ENCODE data around the gene MTX2.
"Not testable (repeated sequence)": the region's sequence is repeated elsewhere in the genome, so short reads cannot be mapped to it uniquely, and the experiment has no call there.

The MTX2 gene

DNA sequence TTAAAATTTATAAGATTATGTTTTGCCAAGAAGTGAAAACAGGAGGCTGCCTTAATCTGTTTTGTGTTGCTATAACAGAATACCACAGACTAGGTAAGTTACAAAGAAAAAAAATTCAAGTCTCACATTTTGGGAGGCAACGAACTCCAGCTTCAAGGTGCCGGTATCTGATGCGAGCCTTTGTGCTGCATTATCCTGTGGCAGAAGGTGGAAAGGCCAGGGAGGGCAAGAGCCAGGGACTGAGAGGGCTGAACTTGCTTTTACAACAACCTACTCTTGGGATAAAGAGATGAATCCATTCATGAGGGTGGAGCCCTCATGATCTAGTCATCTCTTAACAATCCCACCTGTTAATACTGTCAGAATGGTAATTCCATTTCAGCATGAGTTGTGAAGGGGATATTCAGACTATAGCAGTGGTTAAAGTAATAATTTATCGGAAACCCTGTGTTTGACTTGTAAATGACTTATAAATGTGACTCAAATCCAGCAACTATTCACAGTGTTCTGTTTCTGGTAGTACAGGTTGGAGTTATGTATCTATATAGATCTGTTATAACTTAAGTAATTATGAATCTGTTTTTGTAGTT, 3.7 kb downstream of the MTX2 start:
- Mint-ChIP-seq H3K27me3 (peaks cover 5% of the 10 kb centered on the region), H3K27ac (no peak overlapping the region), H3K36me3 (ENCODE audit: low read depth) (peaks cover 9% of the 10 kb centered on the region), H3K4me3 (no peak overlapping the region), H3K4me1 (ENCODE audit: low read depth) (peaks cover 21% of the 10 kb centered on the region), H3K9me3 (no peaks in the 10 kb centered on the region)
- intact Hi-C loops (cut with micrococcal nuclease): no loop called here

DNA sequence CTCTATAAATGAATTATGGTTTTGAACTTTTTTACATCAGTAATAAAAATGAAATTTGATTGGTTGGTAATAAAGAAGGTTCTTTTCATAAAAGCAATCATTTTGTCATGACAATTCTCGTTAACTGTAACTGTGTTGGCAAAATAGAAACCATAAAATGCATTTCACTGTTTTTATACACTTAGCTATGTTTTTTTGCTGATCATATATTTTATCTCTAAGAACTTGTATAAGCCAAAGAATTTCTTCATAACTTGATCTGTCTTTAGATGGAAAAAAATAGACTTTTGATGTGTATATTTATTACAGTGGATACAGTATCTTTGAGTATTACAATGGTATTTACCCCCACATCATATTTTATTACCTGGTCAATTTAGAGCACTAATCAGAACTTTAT, 9.7 kb downstream of the MTX2 start:
- Mint-ChIP-seq H3K36me3 (ENCODE audit: low read depth) (no peaks in the 10 kb centered on the region), H3K27me3 (no peaks in the 10 kb centered on the region), H3K4me1 (ENCODE audit: low read depth) (peaks cover 5% of the 10 kb centered on the region), H3K27ac (no peak overlapping the region), H3K4me3 (no peak overlapping the region), H3K9me3 (no peaks in the 10 kb centered on the region)
- intact Hi-C loops (cut with micrococcal nuclease): no loop called here

GRCh38 chr2:176280156-176280555, 10.9 kb downstream of the MTX2 start:
- Mint-ChIP-seq H3K9me3 (no peaks in the 10 kb centered on the region), H3K4me1 (ENCODE audit: low read depth) (peaks cover 5% of the 10 kb centered on the region), H3K4me3 (no peak overlapping the region), H3K27me3 (no peaks in the 10 kb centered on the region), H3K36me3 (ENCODE audit: low read depth) (peaks cover 2% of the 10 kb centered on the region), H3K27ac (no peak overlapping the region)
- intact Hi-C loops (cut with micrococcal nuclease): no loop called here

DNA sequence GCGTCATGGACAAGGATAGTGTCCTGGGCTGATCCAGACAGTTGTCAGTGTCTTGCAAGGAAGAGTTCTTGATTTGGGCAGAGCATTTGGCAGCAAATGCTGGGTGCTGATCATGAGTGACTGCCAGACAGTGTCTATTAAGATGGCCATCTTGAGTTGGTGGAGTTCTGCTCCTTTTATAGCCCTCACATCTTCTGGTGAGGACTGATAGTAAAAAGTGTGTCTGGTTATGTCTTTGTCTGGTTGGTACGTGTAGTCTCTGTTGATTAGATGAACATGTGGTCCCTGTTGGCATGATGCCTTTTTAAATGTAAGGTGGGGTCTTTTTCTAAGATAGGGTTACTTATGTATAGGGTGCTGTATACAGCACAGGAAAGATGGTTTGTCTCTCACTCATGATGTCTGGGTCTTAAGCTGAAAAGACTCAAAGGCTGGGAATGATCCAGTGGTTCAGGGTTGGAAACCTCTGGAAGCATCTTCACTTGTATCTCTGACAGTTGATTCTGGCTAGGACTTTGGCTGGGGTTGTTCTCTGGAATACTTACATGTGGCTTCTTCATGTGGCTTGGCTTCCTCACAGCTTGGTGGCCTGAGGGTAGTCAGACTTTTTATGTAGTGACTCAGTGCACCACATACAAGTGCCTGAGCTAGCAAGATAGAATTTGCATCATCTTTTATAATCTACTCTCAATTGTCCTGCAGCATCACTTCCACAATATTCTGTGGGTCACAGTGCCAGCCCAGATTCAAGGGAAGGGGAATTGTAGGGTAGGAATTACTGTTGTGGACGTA, 11.8 kb downstream of the MTX2 start:
- Mint-ChIP-seq H3K27ac (no peak overlapping the region), H3K4me1 (ENCODE audit: low read depth) (peaks cover 5% of the 10 kb centered on the region), H3K9me3 (no peaks in the 10 kb centered on the region), H3K27me3 (no peaks in the 10 kb centered on the region), H3K36me3 (ENCODE audit: low read depth) (peaks cover 7% of the 10 kb centered on the region), H3K4me3 (no peak overlapping the region)
- intact Hi-C loops (cut with micrococcal nuclease): no loop called here

GRCh38 chr2:176283291-176284068, 14.2 kb downstream of the MTX2 start:
- Mint-ChIP-seq H3K4me1 (ENCODE audit: low read depth) (peaks cover 9% of the 10 kb centered on the region), H3K27ac (no peak overlapping the region)

DNA sequence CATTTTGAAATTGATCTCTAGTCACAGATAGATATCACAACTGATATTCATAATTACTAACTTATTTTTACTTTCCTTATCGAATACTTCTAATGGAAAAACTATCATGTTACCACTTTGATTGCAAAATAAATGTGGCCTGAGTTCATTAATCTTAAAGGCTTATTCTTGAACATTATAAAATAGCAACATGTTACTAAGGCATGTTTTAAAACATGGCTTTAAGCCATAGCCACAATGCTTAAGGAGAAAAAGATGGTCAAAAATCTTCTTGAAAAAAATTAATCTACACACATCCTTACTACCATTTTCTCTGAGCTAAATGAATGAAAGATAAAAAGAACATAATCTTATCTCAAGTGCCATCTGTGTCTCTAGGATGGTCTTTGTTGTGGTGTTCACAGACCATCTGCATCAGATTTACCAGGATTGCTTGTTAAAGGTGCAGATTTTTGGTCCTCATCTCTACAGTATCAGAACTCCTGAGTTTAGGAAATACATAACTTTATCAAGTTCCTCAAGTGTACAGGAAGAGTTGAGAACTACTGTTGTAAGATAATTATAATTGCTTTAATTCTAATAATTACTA, 15.3 kb downstream of the MTX2 start:
- Mint-ChIP-seq H3K4me3 (no peak overlapping the region), H3K27ac (no peak overlapping the region), H3K27me3 (no peaks in the 10 kb centered on the region), H3K36me3 (ENCODE audit: low read depth) (peaks cover 7% of the 10 kb centered on the region), H3K9me3 (no peaks in the 10 kb centered on the region), H3K4me1 (ENCODE audit: low read depth) (peaks cover 9% of the 10 kb centered on the region)
- intact Hi-C loops (cut with micrococcal nuclease): no loop called here

More at GRCh38 chr2:176283291-176284068, 14.2 kb downstream of the MTX2 start:
- H3K27me3 Mint-ChIP-seq: no peaks in the 10 kb centered on the region
- intact Hi-C loops (cut with micrococcal nuclease): no loop called here
- H3K4me3 Mint-ChIP-seq: no peak overlapping the region
- peaks cover 7% of the 10 kb centered on the region for H3K36me3 Mint-ChIP-seq (ENCODE audit: low read depth)
- no peaks in the 10 kb centered on the region for H3K9me3 Mint-ChIP-seq

DNA sequence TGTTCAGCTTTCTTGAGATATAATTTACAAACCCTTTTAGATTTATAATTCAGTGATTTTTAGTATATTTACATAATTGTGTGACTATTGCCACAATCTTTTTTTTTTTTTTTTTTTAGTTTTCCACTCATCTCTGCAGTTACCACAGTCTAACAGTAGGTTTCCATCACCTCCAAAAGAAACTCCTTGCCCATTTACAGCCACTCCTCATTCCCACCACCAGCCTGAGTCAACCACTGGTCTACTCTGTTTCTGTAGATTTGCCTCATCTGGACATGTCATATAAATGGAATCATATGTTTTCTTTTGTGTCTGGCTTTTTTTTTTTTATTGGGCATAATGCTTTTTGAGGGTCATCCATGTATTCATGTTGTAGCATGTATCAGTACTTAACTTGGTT, 16.1 kb downstream of the MTX2 start:
- Mint-ChIP-seq H3K27ac (no peak overlapping the region), H3K4me1 (ENCODE audit: low read depth) (peaks cover 9% of the 10 kb centered on the region), H3K36me3 (ENCODE audit: low read depth) (peaks cover 7% of the 10 kb centered on the region), H3K27me3 (no peaks in the 10 kb centered on the region), H3K4me3 (no peak overlapping the region), H3K9me3 (no peaks in the 10 kb centered on the region)
- intact Hi-C loops (cut with micrococcal nuclease): no loop called here

DNA sequence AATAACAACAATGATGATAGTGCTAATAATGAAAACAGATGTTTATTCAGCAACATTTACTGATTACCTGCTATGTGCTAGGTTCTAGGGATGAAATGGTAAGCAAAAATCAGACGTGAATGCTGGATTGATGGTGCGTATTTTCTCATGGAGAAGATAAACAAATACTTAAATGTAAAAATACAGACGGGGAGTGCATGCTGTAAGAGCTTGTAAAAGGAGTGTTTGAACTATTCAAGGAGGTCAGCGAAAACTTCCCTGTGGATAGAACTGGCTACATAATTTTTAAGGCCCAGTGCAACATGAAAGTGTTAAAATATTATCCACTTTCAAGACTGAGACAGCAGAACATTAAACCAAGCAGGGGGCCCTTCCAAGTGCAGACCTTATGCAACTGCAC, 22.1 kb downstream of the MTX2 start:
- Mint-ChIP-seq H3K4me1 (ENCODE audit: low read depth) (peaks cover 4% of the 10 kb centered on the region), H3K9me3 (no peaks in the 10 kb centered on the region), H3K4me3 (no peak overlapping the region), H3K36me3 (ENCODE audit: low read depth) (no peaks in the 10 kb centered on the region), H3K27ac (no peak overlapping the region), H3K27me3 (no peaks in the 10 kb centered on the region)
- intact Hi-C loops (cut with micrococcal nuclease): no loop called here

GRCh38 chr2:176291809-176292283, 22.6 kb downstream of the MTX2 start:
- no peak overlapping the region for H3K4me3 Mint-ChIP-seq
- H3K36me3 Mint-ChIP-seq (ENCODE audit: low read depth): no peaks in the 10 kb centered on the region
- H3K27me3 Mint-ChIP-seq: no peaks in the 10 kb centered on the region
- peaks cover 4% of the 10 kb centered on the region for H3K4me1 Mint-ChIP-seq (ENCODE audit: low read depth)
- no peak overlapping the region for H3K27ac Mint-ChIP-seq
- H3K9me3 Mint-ChIP-seq: no peaks in the 10 kb centered on the region
- intact Hi-C loops (cut with micrococcal nuclease): no loop called here

GRCh38 chr2:176292608-176293007, 23.4 kb downstream of the MTX2 start:
- Mint-ChIP-seq H3K9me3 (no peaks in the 10 kb centered on the region), H3K27ac (no peak overlapping the region), H3K4me1 (ENCODE audit: low read depth) (peaks cover 3% of the 10 kb centered on the region), H3K4me3 (no peak overlapping the region), H3K36me3 (ENCODE audit: low read depth) (no peaks in the 10 kb centered on the region), H3K27me3 (no peaks in the 10 kb centered on the region)
- intact Hi-C loops (cut with micrococcal nuclease): no loop called here

GRCh38 chr2:176293334-176293733, 24.1 kb downstream of the MTX2 start:
- Mint-ChIP-seq H3K36me3 (ENCODE audit: low read depth) (no peaks in the 10 kb centered on the region), H3K4me1 (ENCODE audit: low read depth) (no peaks in the 10 kb centered on the region), H3K27me3 (no peaks in the 10 kb centered on the region), H3K9me3 (no peaks in the 10 kb centered on the region), H3K4me3 (no peak overlapping the region), H3K27ac (no peak overlapping the region)
- intact Hi-C loops (cut with micrococcal nuclease): no loop called here

- H3K9me3 Mint-ChIP-seq: no peaks in the 10 kb centered on the region
- no peaks in the 10 kb centered on the region for H3K4me1 Mint-ChIP-seq (ENCODE audit: low read depth)
- H3K36me3 Mint-ChIP-seq (ENCODE audit: low read depth): no peaks in the 10 kb centered on the region
- no peak overlapping the region for H3K27ac Mint-ChIP-seq
- H3K27me3 Mint-ChIP-seq: no peaks in the 10 kb centered on the region
- intact Hi-C loops (cut with micrococcal nuclease): no loop called here
- H3K4me3 Mint-ChIP-seq: no peak overlapping the region
Observed at GRCh38 chr2:176297067-176297466, 27.8 kb downstream of the MTX2 start.

- intact Hi-C loops (cut with micrococcal nuclease): no loop called here
- Mint-ChIP-seq H3K4me3 (no peak overlapping the region), H3K36me3 (ENCODE audit: low read depth) (no peaks in the 10 kb centered on the region), H3K4me1 (ENCODE audit: low read depth) (no peaks in the 10 kb centered on the region), H3K9me3 (no peaks in the 10 kb centered on the region), H3K27ac (no peak overlapping the region), H3K27me3 (no peaks in the 10 kb centered on the region)
Observed at GRCh38 chr2:176297737-176298136, 28.5 kb downstream of the MTX2 start.

GRCh38 chr2:176306020-176306419, 36.8 kb downstream of the MTX2 start:
- H3K4me3 Mint-ChIP-seq; H3K9me3 Mint-ChIP-seq; H3K27me3 Mint-ChIP-seq; intact Hi-C loops (cut with micrococcal nuclease); H3K27ac Mint-ChIP-seq: not testable (repeated sequence)
- peaks cover 12% of the 10 kb centered on the region for H3K4me1 Mint-ChIP-seq (ENCODE audit: low read depth)
- H3K36me3 Mint-ChIP-seq (ENCODE audit: low read depth): peaks cover 48% of the 10 kb centered on the region

All from dendritic cell treated with granulocyte-macrophage colony-stimulating factor and Interleukin-4, amounts not matched to agents 40 ng/mL and 50 ng/mL, for 4 days (primary cell).